Thoracic aorta (tissue), 2 donors: ENCODE measurements around the gene BANK1. TPM values are rescaled to one million over a fixed set of nuclear protein-coding genes. Genes with fewer than 3 reads are reported as not detected.

Source experiments
- ATAC-seq: fragments of 150-250 bp; one replicate; pipeline ENCODE4 v1.8.0; 2017; ENCODE audit warnings: low read depth; ENCODE audit not compliant: insufficient number of reproducible peaks, low FRiP score
- DNase-seq: peaks from one replicate; pipeline ENCODE4 v3.0.0-alpha.2; 2020; ENCODE audit warnings: low spot score
- H3K27ac ChIP-seq, 2 donors: fragments of 200-600 bp; sonication (generic); 1 replicate in 1 of 2; 2 replicates in 1 of 2; pipeline ENCODE4 v1.5.1; 2016; ENCODE audit warnings: mild to moderate bottlenecking in 2 of 2, moderate library complexity in 2 of 2
- H3K27me3 ChIP-seq: fragments of 200-600 bp; sonication (generic); replicated peaks from 2 replicates; pipeline ENCODE4 v1.6.0; 2016; ENCODE audit warnings: mild to moderate bottlenecking; ENCODE audit not compliant: insufficient read depth
- H3K36me3 ChIP-seq: fragments of 200-600 bp; sonication (generic); one replicate; pipeline ENCODE4 v1.5.1; 2016
- H3K4me1 ChIP-seq, 2 donors: fragments of 200-600 bp; sonication (generic); 1 replicate in 1 of 2; 2 replicates in 1 of 2; pipeline versions ENCODE4 v1.5.1 to v1.6.0; 2016; ENCODE audit warnings: low read depth in 2 of 2, mild to moderate bottlenecking in 1 of 2; ENCODE audit not compliant: control insufficient read depth in 1 of 2
- H3K4me3 ChIP-seq: fragments of 200-600 bp; sonication (generic); 2 replicates; pipeline ENCODE4 v1.5.1; 2016; ENCODE audit warnings: mild to moderate bottlenecking
- H3K9me3 ChIP-seq: fragments of 200-600 bp; sonication (generic); 2 replicates; pipeline ENCODE4 v1.5.1; 2016
- CTCF ChIP-seq: fragments of 200-600 bp; sonication (generic); IDR thresholded peaks from one replicate; pipeline ENCODE4 v1.5.1; 2019; ENCODE audit warnings: antibody characterized with exemption
- total RNA-seq, 2 donors: library from RNA; depleted of rRNA; stranded (reverse); fragments of >200 nt; gene quantifications; one replicate each; pipeline versions ENCODE4 v1.1.0 to v1.2.3, GENCODE V29; 2016

Gene BANK1
- total RNA-seq, 2 donors from 2014 or later: 0.85 to 1.1 TPM

DNA sequence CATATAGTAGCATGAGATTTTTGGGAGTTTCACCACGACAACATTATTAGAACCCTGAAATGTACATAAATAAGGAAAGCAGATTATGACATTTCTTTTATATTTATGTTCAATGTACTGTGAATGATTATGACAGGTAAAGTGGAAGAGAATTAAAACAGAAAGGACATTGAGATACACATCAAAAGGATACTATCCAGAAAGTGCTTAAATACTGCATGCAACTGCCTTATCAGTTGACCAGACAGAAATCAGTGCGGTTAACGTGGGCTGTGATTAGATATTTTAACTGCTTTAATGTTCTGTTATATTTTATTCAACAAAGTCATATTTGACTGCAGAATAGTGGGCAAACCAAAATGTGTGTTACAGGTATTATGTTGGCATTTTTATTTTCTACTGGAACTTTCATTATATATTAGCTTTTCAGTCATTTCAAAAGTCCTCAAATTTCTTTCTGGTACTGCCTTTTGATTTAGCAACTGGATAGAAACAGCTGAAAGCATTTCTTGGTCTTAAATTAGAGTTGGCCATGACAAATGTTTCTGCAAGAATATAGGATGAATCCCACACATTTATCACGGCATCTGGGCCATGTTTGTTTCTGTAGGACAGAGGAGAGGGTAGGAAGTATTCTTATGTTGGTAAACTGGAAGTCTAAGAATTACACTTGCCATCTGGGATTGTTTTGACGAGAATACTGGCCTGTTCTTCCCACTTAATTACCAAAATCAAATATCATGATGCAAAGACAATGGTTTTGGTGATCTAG, 299.5 kb downstream of the BANK1 start:
- no peak for DNase-seq
- no peaks in the 10 kb centered on the region for H3K27me3 ChIP-seq
- no peak for TF ChIP-seq CTCF
- no peaks in the 10 kb centered on the region for H3K36me3 ChIP-seq
- H3K4me1 ChIP-seq: no peaks in the 10 kb centered on the region
- H3K27ac ChIP-seq: no peak overlapping the region
- no peak for ATAC-seq
- no peaks in the 10 kb centered on the region for H3K9me3 ChIP-seq
- H3K4me3 ChIP-seq: no peak overlapping the region

DNA sequence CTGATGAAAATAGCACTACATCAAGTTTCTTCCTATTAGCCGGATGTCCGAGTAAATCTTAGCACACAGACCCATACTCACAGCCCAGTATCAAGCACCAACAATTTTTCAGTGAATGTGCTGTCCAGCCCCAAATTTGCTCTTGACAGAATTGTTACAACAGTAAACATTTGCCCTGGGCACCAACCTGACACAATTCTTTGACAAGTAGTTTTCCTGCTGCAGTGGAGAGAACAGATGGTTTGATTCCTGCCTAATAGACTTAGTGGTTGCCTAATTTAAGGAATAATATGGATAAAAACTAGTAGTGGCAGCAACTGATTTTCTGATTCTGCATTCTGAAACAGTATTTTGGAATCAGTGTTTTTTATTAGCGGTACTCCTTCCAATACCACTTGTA, 301.1 kb downstream of the BANK1 start:
- no peak for ATAC-seq
- DNase-seq: no peak
- Histone ChIP-seq H3K27ac (no peak overlapping the region), H3K27me3 (no peaks in the 10 kb centered on the region), H3K36me3 (no peaks in the 10 kb centered on the region), H3K4me3 (no peak overlapping the region), H3K9me3 (no peaks in the 10 kb centered on the region), H3K4me1 (no peaks in the 10 kb centered on the region)
- no peak for TF ChIP-seq CTCF

- TF ChIP-seq CTCF: no peak
- ATAC-seq (no peak), DNase-seq (no peak)
- H3K27me3 ChIP-seq: no peaks in the 10 kb centered on the region
- no peak overlapping the region for H3K27ac ChIP-seq
- no peaks in the 10 kb centered on the region for H3K4me1 ChIP-seq
- no peak overlapping the region for H3K4me3 ChIP-seq
- H3K9me3 ChIP-seq: no peaks in the 10 kb centered on the region
- no peaks in the 10 kb centered on the region for H3K36me3 ChIP-seq
Observed at GRCh38 chr4:102094481-102094880, 304.0 kb downstream of the BANK1 start.

- H3K4me1 ChIP-seq: no peaks in the 10 kb centered on the region
- DNase-seq (no peak), ATAC-seq (no peak)
- no peaks in the 10 kb centered on the region for H3K36me3 ChIP-seq
- TF ChIP-seq CTCF: no peak
- H3K27me3 ChIP-seq: no peaks in the 10 kb centered on the region
- H3K9me3 ChIP-seq: peaks cover 9% of the 10 kb centered on the region
- H3K27ac ChIP-seq: no peak overlapping the region
- H3K4me3 ChIP-seq: no peak overlapping the region
Observed at GRCh38 chr4:102103368-102103767, 312.8 kb downstream of the BANK1 start.

DNA sequence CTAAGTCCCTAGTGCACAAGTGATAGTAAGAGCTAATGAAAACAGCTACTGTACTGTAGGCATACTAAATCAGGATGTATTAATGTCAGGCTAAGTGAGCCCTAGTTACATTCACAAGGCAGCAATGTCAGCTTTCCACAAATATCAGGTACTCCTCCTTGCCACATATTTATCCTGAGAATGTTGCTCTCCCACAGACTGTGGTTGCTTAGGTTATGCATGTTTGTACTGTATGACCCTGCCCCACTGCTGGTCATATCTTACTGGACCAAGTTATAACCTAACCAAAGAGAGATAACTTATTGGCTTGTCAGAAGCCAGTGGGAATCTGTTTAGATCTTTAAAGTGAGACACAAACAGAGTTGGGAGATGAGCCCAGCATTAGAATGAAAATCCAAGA, 313.7 kb downstream of the BANK1 start:
- DNase-seq (no peak), ATAC-seq (no peak)
- Histone ChIP-seq H3K36me3 (no peaks in the 10 kb centered on the region), H3K4me1 (no peaks in the 10 kb centered on the region), H3K27ac (no peak overlapping the region), H3K4me3 (no peak overlapping the region), H3K9me3 (peaks cover 9% of the 10 kb centered on the region), H3K27me3 (no peaks in the 10 kb centered on the region)
- TF ChIP-seq CTCF: no peak
